EH (cell line): ENCODE data around the gene SEMA3G.

ENCODE experiments used
- DNase-seq: peaks from one replicate; pipeline ENCODE4 v3.0.0-alpha.2; 2015; ENCODE audit warnings: low read depth

SEMA3G gene

DNA sequence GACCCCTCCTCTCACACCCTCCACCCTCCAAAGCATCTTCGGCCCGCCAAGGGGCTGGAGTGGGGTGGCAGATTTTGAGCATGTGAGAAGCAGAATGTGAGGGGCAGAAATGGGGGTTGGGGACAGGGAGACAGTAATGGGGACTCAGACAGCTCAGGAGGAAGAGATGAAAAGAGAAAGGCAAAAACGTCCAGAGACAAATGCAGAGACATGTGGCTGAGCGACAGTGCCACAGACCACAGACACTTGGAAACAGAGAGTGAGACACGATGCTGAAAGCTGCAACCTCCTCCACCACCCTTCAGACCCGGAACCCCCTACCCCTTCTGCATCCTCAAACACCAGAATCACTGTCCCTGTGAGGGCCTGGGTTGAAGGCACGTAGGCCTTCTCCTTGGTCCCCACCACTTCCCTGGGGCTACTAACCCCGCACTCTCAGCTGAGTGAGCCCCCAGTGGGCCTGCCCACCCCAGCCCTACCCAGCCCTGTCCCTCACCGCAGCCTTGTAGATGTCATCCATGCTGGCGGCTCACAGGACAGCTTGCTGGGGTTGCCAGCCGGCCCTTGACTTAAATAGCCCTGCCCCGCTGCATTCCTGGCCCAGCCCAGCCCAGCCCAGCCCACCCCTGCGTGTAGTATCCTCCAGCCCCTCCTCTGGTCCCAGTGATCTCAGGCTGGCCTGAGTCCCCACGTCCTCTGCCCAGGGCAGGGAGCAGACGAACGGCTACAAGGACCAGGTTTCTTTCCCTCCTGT is 8.8 kb upstream of the SEMA3G start, which contains the start of gene TNNC1:
Gene TNNC1, minus strand, starts transcription at position 546 of the 754 bp plus-strand sequence. Its CDS starts 26 bp downstream, at position 520.
- DNase-seq = no peak

DNA sequence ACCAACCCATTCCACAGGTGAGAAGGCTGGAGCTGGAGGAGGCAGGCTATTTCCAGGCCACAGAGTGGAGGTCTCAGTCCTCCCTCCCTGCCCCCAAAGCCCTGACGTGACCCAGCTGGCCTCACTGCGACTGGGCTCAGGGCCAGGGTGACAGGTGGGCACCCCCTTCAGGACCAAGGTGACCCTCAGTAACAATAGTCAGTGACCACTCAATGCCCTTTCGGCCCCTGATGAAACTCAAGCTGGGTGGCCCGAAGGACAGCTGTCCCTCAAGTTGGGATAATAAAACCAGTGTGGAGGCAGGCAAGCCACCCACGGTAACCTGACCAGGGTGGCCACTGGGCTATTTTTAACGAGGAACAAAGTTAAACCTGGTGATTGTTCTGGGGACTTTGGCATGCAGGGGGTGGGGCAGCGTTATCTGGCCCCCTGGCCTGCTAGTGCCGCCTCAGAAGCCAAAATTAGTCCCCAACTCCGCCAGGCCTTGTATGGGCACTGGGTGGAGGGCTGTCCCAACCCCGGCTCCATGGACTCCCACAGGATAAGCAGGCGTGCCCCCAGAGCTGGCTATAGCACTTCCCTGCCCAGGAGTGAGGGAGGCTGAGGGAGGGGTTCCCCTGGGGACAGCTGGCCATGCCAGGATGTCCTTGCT is 7.8 kb upstream of the SEMA3G start:
- DNase-seq = no peak

DNA sequence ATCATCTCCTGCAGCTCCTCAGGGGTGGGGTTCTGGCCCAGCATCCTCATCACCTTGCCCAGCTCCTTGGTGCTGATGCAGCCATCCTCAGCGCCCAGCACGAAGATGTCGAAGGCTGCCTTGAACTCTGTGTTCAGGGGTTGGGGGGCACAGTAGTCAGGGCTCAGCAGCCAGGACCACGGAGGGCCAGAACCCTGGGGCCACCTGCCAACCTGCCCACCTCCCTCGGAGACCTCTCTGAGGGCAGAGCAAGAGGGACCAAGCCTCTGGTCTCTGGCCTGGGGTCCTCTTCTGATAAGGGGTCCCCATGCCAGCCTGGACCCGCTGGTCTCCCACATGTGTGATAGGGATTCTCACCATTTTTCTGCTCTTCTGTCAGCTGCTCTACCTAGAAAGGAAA is 7.2 kb upstream of the SEMA3G start:
- no peak for DNase-seq

DNA sequence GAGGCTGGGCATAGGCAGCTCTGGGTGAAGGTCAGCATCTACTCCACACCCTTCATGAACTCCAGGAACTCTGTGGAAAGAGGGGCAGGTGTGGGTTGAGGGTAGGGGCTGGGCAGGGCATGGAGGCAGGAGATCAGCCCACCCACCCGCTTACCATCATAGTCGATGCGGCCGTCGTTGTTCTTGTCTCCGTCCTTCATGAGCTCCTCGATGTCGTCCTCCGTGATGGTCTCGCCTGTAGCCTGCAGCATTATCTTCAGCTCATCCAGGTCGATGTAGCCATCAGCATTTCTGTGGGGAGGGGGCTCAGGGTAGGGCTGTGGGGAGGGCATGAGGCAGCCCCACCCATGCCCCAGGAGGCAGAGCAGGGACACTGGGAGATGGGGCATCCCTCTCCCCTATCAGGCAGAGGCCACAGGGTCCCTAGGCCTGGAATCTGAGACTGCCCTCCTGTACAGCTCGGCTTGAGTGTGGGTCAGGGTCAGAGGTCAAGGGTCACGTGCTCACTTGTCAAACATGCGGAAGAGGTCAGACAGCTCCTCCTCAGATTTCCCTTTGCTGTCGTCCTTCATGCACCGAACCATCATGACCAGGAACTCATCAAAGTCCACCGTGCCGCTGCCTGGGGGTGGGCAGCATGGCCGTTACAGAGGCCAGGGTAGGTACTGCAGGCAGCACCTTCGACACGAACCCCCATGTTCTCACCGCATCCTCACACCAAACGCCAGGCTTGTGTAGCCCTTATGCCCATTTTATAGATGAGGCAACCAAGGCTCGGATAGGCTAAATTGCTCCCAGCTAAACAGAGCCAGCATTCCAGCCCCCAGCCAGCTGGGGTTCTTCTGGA is 6.6 kb upstream of the SEMA3G start:
- DNase-seq = no peak

DNA sequence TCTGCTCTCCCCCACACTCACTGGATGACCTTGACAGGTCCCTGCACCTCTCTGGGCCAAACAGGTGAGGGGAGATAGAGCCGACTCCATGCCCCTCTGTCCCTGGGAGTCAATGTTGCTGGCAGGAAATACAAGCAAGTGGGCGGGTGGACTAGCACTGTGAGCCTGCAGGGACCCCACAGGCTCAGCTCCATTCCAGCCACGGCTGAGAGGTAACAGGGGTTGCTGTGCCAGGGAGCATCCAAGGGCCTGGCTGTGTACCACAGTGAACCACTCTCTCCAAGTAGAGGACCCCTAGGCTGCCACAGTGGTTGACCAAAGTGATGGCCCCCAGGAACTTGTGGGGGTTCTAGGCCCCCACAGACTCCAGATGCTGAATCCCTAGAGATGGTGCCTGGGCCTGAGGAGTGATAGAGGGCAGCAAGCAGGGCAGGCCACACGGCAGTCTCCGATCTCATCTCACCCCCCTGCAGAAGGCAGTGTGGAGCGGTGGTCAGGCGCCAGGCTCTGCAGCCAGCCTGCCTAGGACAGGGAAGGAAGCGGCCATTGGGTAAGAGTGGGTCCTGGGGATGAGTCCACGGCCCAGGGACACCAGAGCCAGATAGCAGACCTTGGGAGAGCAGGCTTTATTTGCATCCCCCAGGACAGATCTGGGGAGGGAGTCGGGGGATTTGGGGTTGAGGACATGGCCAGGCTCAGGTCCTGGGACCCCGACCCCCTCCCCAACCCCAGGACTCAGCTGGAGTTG is 5.8 kb upstream of the SEMA3G start:
- DNase-seq = no peak

DNA sequence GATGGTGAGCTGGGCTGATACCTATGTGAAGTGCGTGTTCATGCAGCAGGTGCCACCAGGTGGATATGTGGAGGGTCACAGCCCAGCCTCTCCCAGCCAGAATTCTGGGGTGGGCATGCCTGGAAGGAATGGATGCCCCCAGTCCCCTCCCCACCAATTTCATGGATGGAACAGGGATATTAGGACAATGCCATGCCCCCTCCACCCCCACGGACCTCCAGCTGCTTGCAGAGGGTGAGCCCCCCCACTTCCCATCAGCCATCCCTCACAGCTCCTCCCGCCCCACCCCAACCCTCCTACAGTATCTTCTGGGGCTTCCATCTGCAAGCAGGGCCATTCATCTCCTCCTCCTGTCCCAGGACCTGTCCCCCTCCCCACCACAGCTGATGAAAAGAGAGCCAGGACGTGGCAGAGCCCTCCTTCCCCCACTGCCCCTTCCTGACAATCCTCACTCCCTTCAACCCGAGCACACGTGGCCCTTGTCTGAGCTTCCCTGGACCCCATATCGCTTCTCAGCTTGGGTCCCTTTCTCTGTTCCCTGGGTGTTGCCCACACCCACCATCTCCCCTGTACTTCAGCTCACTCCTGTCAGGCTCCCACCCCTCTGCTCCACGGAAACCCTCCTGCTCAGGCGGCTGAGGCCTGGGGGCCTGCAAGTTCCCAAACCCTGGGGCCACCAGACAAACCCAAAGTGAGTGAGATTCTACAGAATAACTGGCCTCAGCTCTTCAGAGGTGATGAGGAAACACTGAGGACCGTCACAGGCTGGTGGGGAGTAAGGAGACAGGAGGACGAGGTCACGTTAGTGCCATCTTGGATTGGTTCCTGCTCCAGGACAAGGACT is 2.8 kb upstream of the SEMA3G start:
- DNase-seq = no peak

DNA sequence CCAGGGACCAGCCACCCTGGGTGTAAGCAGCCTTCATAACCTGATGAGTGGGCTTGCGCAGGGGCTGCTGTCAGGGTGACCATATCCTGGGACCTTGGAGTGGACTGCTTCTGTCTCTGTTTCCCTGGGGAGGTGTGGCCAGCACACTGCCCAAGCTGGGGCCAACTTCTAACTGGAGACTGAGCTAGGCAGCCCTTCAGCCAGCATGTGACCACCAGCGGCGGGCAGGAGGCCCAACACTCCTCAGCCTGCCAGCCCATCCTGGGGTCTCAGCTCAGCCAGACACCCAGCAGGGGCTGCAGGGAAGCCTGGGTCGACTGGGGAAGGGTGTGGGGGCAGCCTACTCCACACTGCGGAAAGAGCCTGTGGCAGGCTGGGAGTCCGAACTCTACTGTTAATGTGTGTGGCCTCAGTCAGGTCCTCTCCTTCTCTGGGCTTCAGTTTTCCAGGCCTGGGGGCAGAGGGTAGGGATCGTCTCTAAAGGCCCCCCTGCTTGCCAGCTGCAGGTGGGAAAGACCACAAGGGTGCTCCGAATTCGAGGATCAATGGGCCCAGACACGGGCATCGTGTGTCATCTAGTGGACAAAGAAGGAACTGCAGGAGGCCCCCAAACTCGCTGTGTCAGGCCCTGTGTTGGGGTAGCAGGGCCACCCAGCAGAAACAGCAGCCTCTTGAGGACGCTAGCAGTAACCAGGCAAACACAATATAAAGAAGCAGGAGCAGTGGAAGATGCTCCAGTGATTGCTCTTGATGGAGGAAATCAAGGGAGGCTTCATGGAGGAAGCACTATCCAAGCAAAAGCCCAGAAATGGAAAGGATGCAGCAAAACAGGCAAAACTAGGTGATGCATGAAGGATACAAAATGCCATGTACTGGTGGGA is 2.0 kb upstream of the SEMA3G start:
- DNase-seq = peak; percentile 62

DNA sequence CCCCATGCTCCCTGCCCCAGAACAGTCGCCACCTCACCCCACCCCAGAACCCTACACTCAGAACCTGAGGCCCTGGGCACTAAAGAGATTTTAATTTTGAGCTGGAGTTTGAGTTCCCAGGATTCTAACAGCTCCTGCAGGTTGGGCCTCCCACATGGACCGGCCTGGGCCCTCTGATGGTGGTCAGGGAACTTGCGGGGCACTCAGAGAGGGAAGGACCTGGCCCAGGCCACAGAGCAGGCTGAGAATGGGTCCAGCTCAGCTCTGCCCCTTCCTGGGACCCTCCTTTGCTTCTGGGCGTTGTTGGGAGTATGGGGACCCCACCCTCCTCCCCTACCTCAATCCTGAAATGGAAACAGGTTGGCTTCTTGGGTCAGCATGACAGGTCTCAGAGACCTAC is 1.1 kb upstream of the SEMA3G start:
- DNase-seq = no peak

DNA sequence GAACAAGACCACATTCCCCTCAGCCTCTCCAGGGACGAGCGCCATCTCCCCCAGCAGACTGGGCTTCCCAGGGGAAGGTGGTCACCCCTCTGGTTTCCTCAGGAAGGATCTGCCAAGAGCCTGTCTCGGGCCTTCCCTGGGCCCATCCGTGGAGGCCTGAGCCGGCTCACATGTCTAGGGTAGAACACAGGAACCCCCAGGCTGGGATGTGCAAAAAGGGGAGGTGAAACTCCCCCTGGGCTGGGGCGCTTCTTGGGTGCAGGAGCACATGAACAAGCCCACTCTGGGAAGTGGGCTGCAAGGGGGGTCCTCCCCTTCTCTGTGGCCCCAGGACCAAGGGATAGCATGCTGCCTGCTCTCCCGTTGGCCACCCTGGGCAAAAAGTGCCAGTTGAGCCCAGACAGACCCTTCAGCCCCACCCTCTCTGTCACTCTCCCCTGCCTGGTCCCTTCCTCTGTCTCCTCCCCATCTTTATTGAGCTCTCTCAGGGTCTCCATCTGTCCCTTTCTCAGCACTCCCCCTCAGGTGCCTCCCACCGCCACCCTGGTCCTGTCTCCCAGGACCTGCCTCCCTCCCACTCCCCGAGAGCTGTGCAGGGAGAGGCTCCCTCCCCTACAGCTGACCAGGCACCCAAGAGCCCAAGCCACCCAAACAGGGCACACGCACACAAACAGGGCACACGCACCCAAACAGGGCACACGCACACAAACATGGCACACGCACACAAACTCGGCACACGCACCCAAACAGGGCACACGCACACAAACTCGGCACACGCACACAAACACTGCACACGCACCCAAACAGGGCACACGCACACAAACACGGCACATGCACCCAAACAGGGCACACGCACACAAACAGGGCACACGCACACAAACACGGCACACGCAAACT is 864 bp downstream of the SEMA3G start:
- no peak for DNase-seq

DNA sequence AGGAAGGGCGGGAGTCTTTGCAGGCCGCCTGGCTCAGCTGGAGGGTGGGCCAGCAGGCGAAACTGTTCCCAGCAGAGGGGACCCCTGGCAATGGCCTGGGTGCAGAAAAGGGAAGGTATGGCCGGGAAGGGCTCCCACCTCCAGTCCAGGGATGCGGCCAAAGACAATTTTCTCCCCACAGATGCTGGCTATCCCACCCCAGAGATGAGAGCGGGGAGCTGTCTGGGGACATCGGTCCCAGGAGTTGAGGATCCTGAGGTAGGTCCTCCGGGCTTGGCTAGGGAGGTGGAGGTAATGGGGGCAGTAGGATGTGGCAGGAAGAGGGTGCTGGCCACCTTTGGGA is 1.7 kb downstream of the SEMA3G start:
- DNase-seq = no peak

DNA sequence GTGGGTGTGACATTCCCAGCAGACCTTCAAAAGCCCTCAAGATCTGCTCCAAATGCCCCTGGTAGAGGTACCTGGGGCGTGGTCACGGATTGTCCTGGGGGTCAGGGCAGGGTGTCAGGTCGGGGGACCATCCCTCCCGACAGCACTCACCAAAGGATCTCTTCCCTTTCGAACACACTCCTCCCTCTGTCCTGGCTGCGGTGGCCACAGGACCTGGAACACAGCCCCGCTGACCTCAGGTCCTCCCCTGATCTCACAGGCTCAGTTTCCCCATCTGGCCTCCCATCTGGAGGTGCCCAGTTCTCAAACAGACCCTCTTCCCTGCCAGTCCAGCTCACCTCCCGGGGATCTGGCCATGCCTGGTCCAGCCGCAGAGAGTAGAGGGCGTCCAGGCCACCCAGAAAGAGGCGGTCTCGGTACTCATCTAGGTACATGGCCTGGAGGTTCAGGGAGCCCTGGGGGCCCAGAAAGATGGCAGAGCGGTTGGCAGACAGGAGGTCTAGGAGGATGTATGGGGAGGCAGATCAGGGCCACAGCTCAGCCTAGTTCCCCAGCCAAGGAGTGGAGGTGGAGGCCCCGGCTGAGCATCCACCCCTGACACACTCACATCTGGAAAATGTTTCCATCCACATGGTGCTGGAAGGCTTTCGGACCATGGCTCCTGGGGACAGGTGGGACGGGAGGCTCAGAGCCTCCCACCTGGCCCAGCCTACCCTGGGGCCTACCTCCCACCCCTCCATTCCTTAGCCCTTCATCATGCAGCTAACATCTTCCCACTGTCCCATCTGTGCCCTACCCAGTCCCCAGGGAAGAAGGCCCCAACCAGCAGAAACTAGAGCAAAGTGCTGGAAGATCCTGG is 2.3 kb downstream of the SEMA3G start:
- no peak for DNase-seq

DNA sequence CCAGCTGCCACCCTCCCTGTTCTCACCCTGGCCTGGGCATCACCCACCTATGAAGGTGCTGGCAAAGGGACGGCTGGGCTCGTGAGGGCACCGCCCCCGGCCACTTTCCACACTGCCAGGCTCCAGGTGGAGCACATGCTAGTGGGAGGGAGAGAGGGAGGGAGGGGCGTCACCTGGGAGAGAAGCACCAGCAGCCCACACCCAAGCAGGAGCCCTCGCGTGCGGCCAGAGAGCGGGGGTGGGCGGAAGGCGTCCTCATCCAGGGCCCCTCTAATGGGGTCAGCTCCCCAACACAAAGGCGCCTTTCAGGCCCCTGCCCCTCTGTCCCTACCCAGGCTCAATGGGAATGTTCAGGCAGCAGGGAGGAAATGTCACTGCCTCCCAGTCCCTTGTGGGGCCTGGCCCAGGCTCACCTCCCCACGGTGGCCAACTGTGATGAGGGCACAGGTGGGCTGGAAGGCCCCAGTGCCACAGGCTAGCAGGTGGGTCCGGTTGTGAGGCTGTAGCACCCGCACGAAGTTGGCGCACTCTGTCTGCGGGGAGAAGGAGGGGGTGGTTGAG is 3.1 kb downstream of the SEMA3G start:
- no peak for DNase-seq

DNA sequence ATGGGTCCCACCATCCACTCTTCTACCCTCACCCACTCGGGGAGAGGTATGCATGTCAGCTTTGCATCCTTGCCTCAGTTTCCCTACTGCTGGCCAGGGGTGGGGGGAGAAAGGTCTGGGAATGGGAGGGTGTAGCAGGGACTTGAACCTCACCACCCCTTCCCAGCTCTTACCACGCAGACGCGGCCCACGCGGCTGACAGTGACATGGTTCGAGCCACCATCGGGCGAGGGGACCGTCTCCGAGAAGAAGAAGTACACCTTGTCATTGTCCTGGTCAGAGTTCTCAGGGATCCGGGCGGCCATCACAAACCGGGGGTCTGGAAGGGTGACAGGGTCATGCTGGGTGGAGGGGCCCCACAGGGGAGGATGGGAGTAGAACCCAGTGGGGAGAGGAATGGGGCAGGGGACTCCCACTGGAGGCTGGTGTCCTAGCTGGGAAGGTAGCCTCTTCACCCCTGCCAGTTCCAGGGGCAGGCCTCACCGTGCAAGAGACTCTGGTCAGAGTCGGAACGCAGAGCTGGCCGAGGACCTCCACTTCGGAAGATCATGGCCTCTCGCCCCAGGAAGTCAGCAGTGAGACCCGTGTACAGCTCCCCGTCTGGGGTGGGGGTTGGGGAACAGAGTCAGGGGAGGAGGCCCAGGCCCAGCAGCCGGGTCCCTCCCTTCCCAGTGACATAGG is 3.7 kb downstream of the SEMA3G start:
- no peak for DNase-seq

DNA sequence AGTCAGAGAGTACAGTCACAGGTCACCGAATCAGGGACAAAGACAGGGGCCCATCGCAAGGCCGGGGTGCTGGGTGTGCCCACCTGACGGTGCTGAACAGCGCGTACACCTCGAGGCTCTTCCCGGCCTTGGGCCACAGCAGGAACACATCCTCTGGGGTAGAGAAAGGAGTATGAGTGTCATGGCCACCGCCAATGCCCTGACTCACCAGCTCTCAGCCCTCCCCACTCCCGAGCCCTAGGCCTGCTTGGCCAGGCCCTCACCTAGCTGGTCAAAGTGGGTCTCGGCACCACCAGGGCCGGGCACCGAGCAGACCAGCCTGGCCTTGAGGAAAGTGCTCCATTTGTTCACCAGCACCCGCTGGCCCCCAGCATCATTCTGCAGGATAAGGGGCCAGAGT is 4.2 kb downstream of the SEMA3G start:
- no peak for DNase-seq

DNA sequence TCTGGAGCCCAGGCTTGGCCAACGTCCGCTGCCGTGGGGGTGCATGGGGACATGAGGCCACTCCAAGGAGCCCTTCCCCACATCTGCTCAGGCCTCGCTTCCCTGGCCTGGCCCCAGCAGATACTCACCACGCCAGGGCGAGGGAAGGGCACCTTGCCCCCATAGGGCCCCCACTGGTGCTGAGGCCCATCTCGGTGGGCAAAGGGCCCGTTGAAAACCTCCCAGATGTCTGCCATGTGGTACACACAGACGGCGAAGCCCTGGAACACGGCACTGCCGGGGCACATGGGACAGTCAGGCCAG is 4.7 kb downstream of the SEMA3G start:
- DNase-seq = no peak

DNA sequence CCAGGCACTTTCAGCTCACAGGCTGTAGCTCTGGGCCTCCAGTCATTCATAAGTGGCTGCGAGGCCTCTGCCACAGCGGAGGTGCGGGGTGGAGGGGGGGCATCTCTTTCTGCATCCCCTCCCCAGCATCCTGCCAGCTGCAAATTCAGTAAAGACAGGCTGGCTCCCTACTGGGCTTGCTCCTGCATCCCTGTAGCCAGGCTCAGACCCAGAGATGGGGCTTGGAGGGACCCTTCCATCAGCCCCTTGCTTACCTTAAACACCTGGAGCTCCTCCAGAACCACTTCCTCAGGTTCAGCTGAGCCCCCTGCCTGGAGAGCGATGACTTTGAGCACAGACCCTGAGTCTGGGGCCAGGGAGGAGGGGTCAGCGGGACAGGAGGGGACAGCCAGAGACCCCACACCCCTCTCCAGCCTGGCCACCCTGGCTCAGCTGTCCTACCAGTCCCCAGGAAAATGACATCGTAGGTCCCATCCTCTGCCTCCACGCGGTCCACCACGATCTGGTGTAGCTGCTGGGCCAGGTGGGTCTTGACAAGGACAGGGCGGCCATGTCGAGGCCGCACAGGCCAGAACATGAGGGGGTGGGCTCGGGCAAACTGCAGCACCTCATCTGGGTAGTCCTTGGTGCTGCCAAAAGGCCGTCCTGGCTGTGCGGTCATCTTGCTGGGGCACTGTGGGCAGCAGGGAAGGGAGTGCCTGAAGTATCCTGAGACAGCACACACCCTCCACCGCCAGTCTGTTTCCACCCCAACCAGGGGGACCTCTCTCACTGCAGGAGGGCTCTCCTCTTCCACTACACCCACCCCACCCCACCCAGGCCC is 5.3 kb downstream of the SEMA3G start:
- no peak for DNase-seq
